Frontal cortex (tissue), 4 donors: Measurements from ENCODE around the gene EPHB1. TPM values are rescaled to one million over a fixed set of nuclear protein-coding genes. Genes with fewer than 3 reads are reported as not detected.

Source experiments
- DNase-seq, 2 donors: peaks; one replicate each; pipeline ENCODE4 v3.0.0; 2012; ENCODE audit warnings: low spot score in 2 of 2
- FAIRE-seq: peaks from 2 replicates; lab custom pipeline; 2012; peaks lifted over from hg19 to GRCh38; lab: Jason Lieb, UNC
- total RNA-seq: library from RNA; depleted of rRNA; stranded (reverse); fragments of >200 nt; gene quantifications from one replicate; pipeline ENCODE4 v1.2.3, GENCODE V29; 2014
- donor health status: control.
- donor health status: control.
- donor health status: control.

The EPHB1 gene
- total RNA-seq, 1 donor from 2014 or later = 16.7 TPM

GRCh38 chr3:135136361-135137100, 341.5 kb downstream of the EPHB1 start:
- DNase-seq = no peak
- no peak for FAIRE-seq

- DNase-seq = no peak
- no peak for FAIRE-seq
These were observed 342.2 kb downstream of the EPHB1 start for GRCh38 chr3:135137296-135137695.

- no peak for DNase-seq
- no peak for FAIRE-seq
These were observed 343.7 kb downstream of the EPHB1 start for GRCh38 chr3:135138776-135139175.

GRCh38 chr3:135140591-135140990, 345.5 kb downstream of the EPHB1 start:
- DNase-seq (no peak), FAIRE-seq (no peak)

GRCh38 chr3:135141160-135141559, 346.1 kb downstream of the EPHB1 start:
- DNase-seq (peak in 1 of 2 donors; percentile 16), FAIRE-seq (no peak)

GRCh38 chr3:135141672-135142071, 346.6 kb downstream of the EPHB1 start:
- DNase-seq (no peak), FAIRE-seq (no peak)

GRCh38 chr3:135142530-135142929, 347.5 kb downstream of the EPHB1 start:
- FAIRE-seq = no peak
- no peak for DNase-seq

- FAIRE-seq = no peak
- no peak for DNase-seq
These were observed 348.4 kb downstream of the EPHB1 start for GRCh38 chr3:135143474-135143873.

GRCh38 chr3:135145581-135145980, 350.5 kb downstream of the EPHB1 start:
- DNase-seq = no peak
- FAIRE-seq = no peak

GRCh38 chr3:135147657-135148056, 352.6 kb downstream of the EPHB1 start:
- DNase-seq (no peak), FAIRE-seq (no peak)

GRCh38 chr3:135148398-135149020, 353.4 kb downstream of the EPHB1 start:
- FAIRE-seq (no peak), DNase-seq (no peak)

- DNase-seq = no peak
- FAIRE-seq = no peak
These were observed 354.9 kb downstream of the EPHB1 start for GRCh38 chr3:135149707-135150681.

- no peak for FAIRE-seq
- no peak for DNase-seq
These were observed 359.1 kb downstream of the EPHB1 start for GRCh38 chr3:135154186-135154585.

GRCh38 chr3:135155228-135155627, 360.2 kb downstream of the EPHB1 start:
- DNase-seq (no peak), FAIRE-seq (no peak)

GRCh38 chr3:135155791-135156190, 360.7 kb downstream of the EPHB1 start:
- no peak for DNase-seq
- no peak for FAIRE-seq

- FAIRE-seq = no peak
- DNase-seq = no peak
These were observed 362.1 kb downstream of the EPHB1 start for GRCh38 chr3:135157045-135157740.

- FAIRE-seq (no peak), DNase-seq (no peak)
These were observed 363.5 kb downstream of the EPHB1 start for GRCh38 chr3:135158520-135158919.

GRCh38 chr3:135159681-135160247, 364.7 kb downstream of the EPHB1 start:
- FAIRE-seq = no peak

GRCh38 chr3:135161425-135161824, 366.4 kb downstream of the EPHB1 start:
- DNase-seq (no peak), FAIRE-seq (no peak)

More at GRCh38 chr3:135159681-135160247, 364.7 kb downstream of the EPHB1 start:
- DNase-seq = no peak
